K562 (cell line): ENCODE results near the gene AFAP1. TPM values are rescaled to one million over a fixed set of nuclear protein-coding genes. Genes with fewer than 3 reads are reported as not detected.
A peak's percentile ranks its signal among the peaks of the same experiment; 100 is the strongest.

Experiments
- CBFA2T3 ChIP-seq: fragments of 450-650 bp; IDR thresholded peaks from 2 replicates; pipeline ENCODE4 v1.6.1; 2017
- FOXM1 ChIP-seq, 2 experiments: fragments of 450-650 bp in 1 of 2; sonication (generic) in 1 of 2; formaldehyde crosslinking in 1 of 2; IDR thresholded peaks; 2 replicates each; pipeline versions ENCODE4 v1.6.1 to v1.9.0; 2017 to 2022; ENCODE audit warnings: low read depth in 2 of 2, mild to moderate bottlenecking in 2 of 2, missing genetic modification reagents in 1 of 2, moderate library complexity in 1 of 2
- GTF2A2 ChIP-seq: IDR thresholded peaks from 2 replicates; pipeline ENCODE4 v1.6.1; 2016; ENCODE audit warnings: mild to moderate bottlenecking, missing genetic modification characterization, missing compliant biosample characterization
- HDAC3 ChIP-seq: fragments of 450-650 bp; IDR thresholded peaks from 2 replicates; pipeline ENCODE4 v1.6.1; 2018; ENCODE audit warnings: borderline replicate concordance, mild to moderate bottlenecking, moderate library complexity; ENCODE audit not compliant: partially characterized antibody
- HNRNPUL1 ChIP-seq: fragments of 200-400 bp; formaldehyde crosslinking; IDR thresholded peaks from 2 replicates; pipeline ENCODE4 v1.6.1; 2017; ENCODE audit warnings: low read length
- KAT2B ChIP-seq: IDR thresholded peaks from one replicate; pipeline ENCODE4 v1.6.1; 2012; ENCODE audit warnings: low read depth, mild to moderate bottlenecking, control low read depth, inconsistent platforms, low read length, moderate library complexity
- KAT8 ChIP-seq: fragments of 450-650 bp; IDR thresholded peaks from 2 replicates; pipeline ENCODE4 v1.6.1; 2016; ENCODE audit warnings: low read depth, mild to moderate bottlenecking
- KDM4B ChIP-seq, 2 experiments: fragments of 450-650 bp in 1 of 2; sonication (generic) in 1 of 2; IDR thresholded peaks; 2 replicates each; pipeline ENCODE4 v1.6.1; 2016 to 2017; ENCODE audit warnings: borderline replicate concordance in 2 of 2, antibody characterized with exemption in 1 of 2, low read depth in 1 of 2, mild to moderate bottlenecking in 1 of 2
- LCOR ChIP-seq: sonication (generic); formaldehyde crosslinking; IDR thresholded peaks from 2 replicates; pipeline ENCODE4 v1.8.0; 2022; ENCODE audit warnings: mild to moderate bottlenecking, missing genetic modification reagents
- MLLT1 ChIP-seq, 2 experiments: fragments of 450-650 bp; IDR thresholded peaks; 2 replicates each; pipeline ENCODE4 v1.6.1; 2016
- TAL1 ChIP-seq: fragments of 450-650 bp; IDR thresholded peaks from 2 replicates; pipeline ENCODE4 v1.6.1; 2016; ENCODE audit warnings: mild to moderate bottlenecking
- ZHX1 ChIP-seq: fragments of 150-350 bp; conservative IDR thresholded peaks from 2 replicates; pipeline ENCODE4 v1.6.1; 2014; ENCODE audit warnings: low read length
- ZNF184 ChIP-seq: sonication (generic); formaldehyde crosslinking; IDR thresholded peaks from 2 replicates; pipeline ENCODE4 v1.5.0; 2020; ENCODE audit warnings: missing genetic modification reagents
- ZNF766 ChIP-seq: fragments of 200-800 bp; sonication (Bioruptor generic); conservative IDR thresholded peaks from 2 replicates; pipeline ENCODE4 v1.6.1; 2016; ENCODE audit warnings: missing genetic modification characterization, missing compliant biosample characterization
- polyA plus RNA-seq, 8 experiments: library from polyadenylated mRNA; depleted of rRNA in 4 of 8; stranded (reverse) in 5 of 8; unstranded in 3 of 8; fragments of >200 nt; fragmentation: Nextera tagmentation in 2 of 8; fragmentation: Illumina TruSeq in 1 of 8; extraction: Ambion mirVana in 2 of 8; extraction: Trizol in 1 of 8; gene quantifications; 2 replicates each; pipeline versions ENCODE4 v1.2.1 to v1.2.3, GENCODE V29; 2011 to 2014; ENCODE audit warnings: inconsistent platforms in 1 of 8, missing spikeins in 1 of 8
- total RNA-seq, 7 experiments: library from RNA; depleted of rRNA in 6 of 7; stranded (reverse); fragments of >200 nt in 6 of 7; fragmentation: Illumina TruSeq in 2 of 7; extraction: Trizol in 2 of 7; gene quantifications; 2 replicates each; pipeline versions ENCODE4 v1.2.1 to v1.2.3, GENCODE V29; 2011 to 2021; ENCODE audit warnings: low replicate concordance in 1 of 7
- TF ChIP-seq, protein P1 (sequence below): sonication (generic); IDR thresholded peaks from 2 replicates; pipeline ENCODE4 v1.6.1; 2016
- TF ChIP-seq, protein P2 (sequence below): fragments of 250-450 bp; sonication (Bioruptor Pico); IDR thresholded peaks from 2 replicates; pipeline ENCODE4 v1.4.0; 2020; ENCODE audit warnings: mild to moderate bottlenecking
- TF ChIP-seq, protein P3 (sequence below): sonication (generic); formaldehyde crosslinking; IDR thresholded peaks from 2 replicates; pipeline ENCODE4 v1.8.1; 2023; ENCODE audit warnings: missing genetic modification reagents, mild to moderate bottlenecking, borderline replicate concordance

Gene AFAP1
- total and polyA plus RNA-seq, 9 of the 15 experiments (the other 6 are each of a cell fraction or from before 2014, with no cell fraction given) = 0.07 to 0.42 (median 0.12) TPM; not detected in 1

GRCh38 chr4:7831330-7831729, 108.3 kb downstream of the AFAP1 start (continued):
- TF ChIP-seq MLLT1 (IDR thresholded peaks at IDR 0.05) (no peak), ZNF184 (CRISPR knock-in tag) (no peak), GTF2A2 (tag) (no peak), ZNF766 (CRISPR knock-in tag) (no peak), ZHX1 (no peak), LCOR (peak; percentile 24; the same call in 1 of the 2 replicates), FOXM1 (IDR thresholded peaks at IDR 0.05; ENCODE audit: low read depth) (no peak; the same call in 1 of the 2 replicates), FOXM1 (CRISPR knock-in tag; IDR thresholded peaks at IDR 0.05; ENCODE audit: low read depth) (no peak), KAT8 (no peak), KDM4B (IDR thresholded peaks at IDR 0.05; ENCODE audit: borderline replicate concordance in 2 of 2, low read depth in 1 of 2) (no peak), KAT2B (no peak), TAL1 (peak; percentile 83), CBFA2T3 (peak; percentile 66), HDAC3 (no peak), HNRNPUL1 (no peak)
- TF ChIP-seq, protein P1, sequence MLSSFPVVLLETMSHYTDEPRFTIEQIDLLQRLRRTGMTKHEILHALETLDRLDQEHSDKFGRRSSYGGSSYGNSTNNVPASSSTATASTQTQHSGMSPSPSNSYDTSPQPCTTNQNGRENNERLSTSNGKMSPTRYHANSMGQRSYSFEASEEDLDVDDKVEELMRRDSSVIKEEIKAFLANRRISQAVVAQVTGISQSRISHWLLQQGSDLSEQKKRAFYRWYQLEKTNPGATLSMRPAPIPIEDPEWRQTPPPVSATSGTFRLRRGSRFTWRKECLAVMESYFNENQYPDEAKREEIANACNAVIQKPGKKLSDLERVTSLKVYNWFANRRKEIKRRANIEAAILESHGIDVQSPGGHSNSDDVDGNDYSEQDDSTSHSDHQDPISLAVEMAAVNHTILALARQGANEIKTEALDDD = no peak
- TF ChIP-seq, protein P2, sequence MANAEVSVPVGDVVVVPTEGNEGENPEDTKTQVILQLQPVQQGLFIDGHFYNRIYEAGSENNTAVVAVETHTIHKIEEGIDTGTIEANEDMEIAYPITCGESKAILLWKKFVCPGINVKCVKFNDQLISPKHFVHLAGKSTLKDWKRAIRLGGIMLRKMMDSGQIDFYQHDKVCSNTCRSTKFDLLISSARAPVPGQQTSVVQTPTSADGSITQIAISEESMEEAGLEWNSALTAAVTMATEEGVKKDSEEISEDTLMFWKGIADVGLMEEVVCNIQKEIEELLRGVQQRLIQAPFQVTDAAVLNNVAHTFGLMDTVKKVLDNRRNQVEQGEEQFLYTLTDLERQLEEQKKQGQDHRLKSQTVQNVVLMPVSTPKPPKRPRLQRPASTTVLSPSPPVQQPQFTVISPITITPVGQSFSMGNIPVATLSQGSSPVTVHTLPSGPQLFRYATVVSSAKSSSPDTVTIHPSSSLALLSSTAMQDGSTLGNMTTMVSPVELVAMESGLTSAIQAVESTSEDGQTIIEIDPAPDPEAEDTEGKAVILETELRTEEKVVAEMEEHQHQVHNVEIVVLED (CRISPR knock-in tag) = no peak
- TF ChIP-seq, protein P3, sequence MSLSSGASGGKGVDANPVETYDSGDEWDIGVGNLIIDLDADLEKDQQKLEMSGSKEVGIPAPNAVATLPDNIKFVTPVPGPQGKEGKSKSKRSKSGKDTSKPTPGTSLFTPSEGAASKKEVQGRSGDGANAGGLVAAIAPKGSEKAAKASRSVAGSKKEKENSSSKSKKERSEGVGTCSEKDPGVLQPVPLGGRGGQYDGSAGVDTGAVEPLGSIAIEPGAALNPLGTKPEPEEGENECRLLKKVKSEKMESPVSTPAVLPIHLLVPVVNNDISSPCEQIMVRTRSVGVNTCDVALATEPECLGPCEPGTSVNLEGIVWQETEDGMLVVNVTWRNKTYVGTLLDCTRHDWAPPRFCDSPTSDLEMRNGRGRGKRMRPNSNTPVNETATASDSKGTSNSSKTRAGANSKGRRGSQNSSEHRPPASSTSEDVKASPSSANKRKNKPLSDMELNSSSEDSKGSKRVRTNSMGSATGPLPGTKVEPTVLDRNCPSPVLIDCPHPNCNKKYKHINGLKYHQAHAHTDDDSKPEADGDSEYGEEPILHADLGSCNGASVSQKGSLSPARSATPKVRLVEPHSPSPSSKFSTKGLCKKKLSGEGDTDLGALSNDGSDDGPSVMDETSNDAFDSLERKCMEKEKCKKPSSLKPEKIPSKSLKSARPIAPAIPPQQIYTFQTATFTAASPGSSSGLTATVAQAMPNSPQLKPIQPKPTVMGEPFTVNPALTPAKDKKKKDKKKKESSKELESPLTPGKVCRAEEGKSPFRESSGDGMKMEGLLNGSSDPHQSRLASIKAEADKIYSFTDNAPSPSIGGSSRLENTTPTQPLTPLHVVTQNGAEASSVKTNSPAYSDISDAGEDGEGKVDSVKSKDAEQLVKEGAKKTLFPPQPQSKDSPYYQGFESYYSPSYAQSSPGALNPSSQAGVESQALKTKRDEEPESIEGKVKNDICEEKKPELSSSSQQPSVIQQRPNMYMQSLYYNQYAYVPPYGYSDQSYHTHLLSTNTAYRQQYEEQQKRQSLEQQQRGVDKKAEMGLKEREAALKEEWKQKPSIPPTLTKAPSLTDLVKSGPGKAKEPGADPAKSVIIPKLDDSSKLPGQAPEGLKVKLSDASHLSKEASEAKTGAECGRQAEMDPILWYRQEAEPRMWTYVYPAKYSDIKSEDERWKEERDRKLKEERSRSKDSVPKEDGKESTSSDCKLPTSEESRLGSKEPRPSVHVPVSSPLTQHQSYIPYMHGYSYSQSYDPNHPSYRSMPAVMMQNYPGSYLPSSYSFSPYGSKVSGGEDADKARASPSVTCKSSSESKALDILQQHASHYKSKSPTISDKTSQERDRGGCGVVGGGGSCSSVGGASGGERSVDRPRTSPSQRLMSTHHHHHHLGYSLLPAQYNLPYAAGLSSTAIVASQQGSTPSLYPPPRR (CRISPR knock-in tag) = no peak
